ENCODE results near the gene SLC35F6.
"Not testable (repeated sequence)": the region's sequence is repeated elsewhere in the genome, so short reads cannot be mapped to it uniquely, and the experiment has no call there.

The SLC35F6 gene

GRCh38 chr2:26757873-26758789 is 6.0 kb upstream of the SLC35F6 start:
- DNase-seq: no peak

GRCh38 chr2:26758790-26759321 is 5.2 kb upstream of the SLC35F6 start:
- DNase-seq: no peak

- DNase-seq: no peak
Measured at GRCh38 chr2:26759845-26760244, 4.2 kb upstream of the SLC35F6 start.

GRCh38 chr2:26760991-26761390 is 3.1 kb upstream of the SLC35F6 start:
- not testable (repeated sequence) for DNase-seq

GRCh38 chr2:26763019-26763418 is 1.1 kb upstream of the SLC35F6 start:
- no peak for DNase-seq

- no peak for DNase-seq
Measured at GRCh38 chr2:26764906-26765305, 822 bp downstream of the SLC35F6 start.

GRCh38 chr2:26765475-26766200 is 1.6 kb downstream of the SLC35F6 start:
- no peak for DNase-seq

- no peak for DNase-seq
Measured at GRCh38 chr2:26767129-26767528, 3.0 kb downstream of the SLC35F6 start.

- no peak for DNase-seq
Measured at GRCh38 chr2:26767894-26768487, 3.9 kb downstream of the SLC35F6 start.

GRCh38 chr2:26768759-26769088 is 4.6 kb downstream of the SLC35F6 start:
- no peak for DNase-seq

GRCh38 chr2:26769089-26769761 is 5.1 kb downstream of the SLC35F6 start:
- DNase-seq: no peak

- no peak for DNase-seq
Measured at GRCh38 chr2:26770986-26771586, 7.0 kb downstream of the SLC35F6 start.

GRCh38 chr2:26772064-26773001 is 8.2 kb downstream of the SLC35F6 start:
- DNase-seq: no peak

GRCh38 chr2:26776195-26776800 is 12.2 kb downstream of the SLC35F6 start:
- no peak for DNase-seq

- no peak for DNase-seq
Measured at GRCh38 chr2:26778098-26778497, 14.0 kb downstream of the SLC35F6 start.

GRCh38 chr2:26778507-26778906 is 14.4 kb downstream of the SLC35F6 start:
- no peak for DNase-seq

GRCh38 chr2:26780203-26780760 is 16.2 kb downstream of the SLC35F6 start:
- DNase-seq: no peak

- DNase-seq: no peak
Measured at GRCh38 chr2:26782876-26783704, 19.0 kb downstream of the SLC35F6 start.

GRCh38 chr2:26784570-26785234 is 20.6 kb downstream of the SLC35F6 start:
- DNase-seq: no peak
